Calu3 (cell line): ENCODE data around the gene SLC36A3. TPM values are rescaled to one million over a fixed set of nuclear protein-coding genes. Genes with fewer than 3 reads are reported as not detected.

Source experiments
- BruUV-seq: library from RNA; stranded (reverse); fragments of 400-500 nt; replicated peaks from 2 replicates; lab custom pipeline; 2021; lab: Mats Ljungman, UMichigan
- CTCF ChIA-PET: fragments of 300-600 bp; sonication (Branson Sonifier 250); formaldehyde crosslinking; loops from one replicate; lab custom pipeline; 2022; ENCODE audit warnings: antibody characterized with exemption; lab: Charles Lee
- DNase-seq: peaks from one replicate; pipeline ENCODE4 v3.0.0; 2022
- H3K27ac Mint-ChIP-seq: one replicate; pipeline ENCODE4 v1.8.0; 2022; ENCODE audit warnings: mixed read lengths; ENCODE audit not compliant: unreplicated experiment
- H3K27me3 Mint-ChIP-seq: one replicate; pipeline ENCODE4 v1.8.0; 2022; ENCODE audit warnings: mixed read lengths; ENCODE audit not compliant: unreplicated experiment
- H3K36me3 Mint-ChIP-seq: one replicate; pipeline ENCODE4 v1.8.0; 2022; ENCODE audit warnings: mild to moderate bottlenecking, moderate library complexity, mixed read lengths; ENCODE audit not compliant: insufficient read depth, unreplicated experiment
- H3K4me1 Mint-ChIP-seq: one replicate; pipeline ENCODE4 v1.8.0; 2022; ENCODE audit warnings: mild to moderate bottlenecking, low read depth, mixed read lengths; ENCODE audit not compliant: unreplicated experiment
- H3K4me3 Mint-ChIP-seq: one replicate; pipeline ENCODE4 v1.8.0; 2022; ENCODE audit warnings: mild to moderate bottlenecking, low read depth, moderate library complexity, mixed read lengths; ENCODE audit not compliant: unreplicated experiment
- H3K9me3 Mint-ChIP-seq: one replicate; pipeline ENCODE4 v1.8.0; 2022; ENCODE audit warnings: low read depth, mixed read lengths; ENCODE audit not compliant: unreplicated experiment
- intact Hi-C: fragments of 100-400 bp; cut with micrococcal nuclease; formaldehyde crosslinking; loops from one replicate; pipeline ENCODE4 v1.10.0; 2022; ENCODE audit not compliant: unreplicated experiment
- total RNA-seq: library from RNA; stranded (reverse); gene quantifications from 2 replicates; pipeline ENCODE4 v1.2.3, GENCODE V29; 2022
- TF ChIP-seq, protein P1 (sequence below): fragments of 200-600 bp; IDR thresholded peaks from one replicate; pipeline ENCODE4 v1.8.0; 2022; ENCODE audit warnings: antibody characterized with exemption; ENCODE audit not compliant: unreplicated experiment

The SLC36A3 gene
- total RNA-seq, 1 experiment from 2014 or later: not detected

- Mint-ChIP-seq H3K4me1 (peaks cover 11% of the 10 kb centered on the region), H3K4me3 (peak overlapping the region; percentile 85)
- no TSS peak for BruUV-seq
These were observed 50.0 kb downstream of the SLC36A3 start for GRCh38 chr5:151253605-151253950.

GRCh38 chr5:151252762-151253604 is 50.6 kb downstream of the SLC36A3 start, which contains the start of gene GM2A:
Gene GM2A (plus strand): TSS chr5:151253185. CDS start chr5:151253217, 32 bp downstream.
- CTCF ChIA-PET: interaction anchor here (0.6 to 2.2 kb wide), 19 partner anchors 10 to 1832 kb away, joined by 3 to 10 read pairs (median 4); partner anchors contain the start of genes CCDC69, SLC36A1 and SMIM3
- peak within 1 kb of the TSS; percentile 85 for H3K4me3 Mint-ChIP-seq
- peaks cover 23% of the 10 kb centered on the region for H3K36me3 Mint-ChIP-seq
- peak; percentile 99 for DNase-seq
- peak within 1 kb of the TSS; percentile 71 for H3K27ac Mint-ChIP-seq
- BruUV-seq: TSS peak; percentile 73
- intact Hi-C loops: no loop called here
- TF ChIP-seq, protein P1, sequence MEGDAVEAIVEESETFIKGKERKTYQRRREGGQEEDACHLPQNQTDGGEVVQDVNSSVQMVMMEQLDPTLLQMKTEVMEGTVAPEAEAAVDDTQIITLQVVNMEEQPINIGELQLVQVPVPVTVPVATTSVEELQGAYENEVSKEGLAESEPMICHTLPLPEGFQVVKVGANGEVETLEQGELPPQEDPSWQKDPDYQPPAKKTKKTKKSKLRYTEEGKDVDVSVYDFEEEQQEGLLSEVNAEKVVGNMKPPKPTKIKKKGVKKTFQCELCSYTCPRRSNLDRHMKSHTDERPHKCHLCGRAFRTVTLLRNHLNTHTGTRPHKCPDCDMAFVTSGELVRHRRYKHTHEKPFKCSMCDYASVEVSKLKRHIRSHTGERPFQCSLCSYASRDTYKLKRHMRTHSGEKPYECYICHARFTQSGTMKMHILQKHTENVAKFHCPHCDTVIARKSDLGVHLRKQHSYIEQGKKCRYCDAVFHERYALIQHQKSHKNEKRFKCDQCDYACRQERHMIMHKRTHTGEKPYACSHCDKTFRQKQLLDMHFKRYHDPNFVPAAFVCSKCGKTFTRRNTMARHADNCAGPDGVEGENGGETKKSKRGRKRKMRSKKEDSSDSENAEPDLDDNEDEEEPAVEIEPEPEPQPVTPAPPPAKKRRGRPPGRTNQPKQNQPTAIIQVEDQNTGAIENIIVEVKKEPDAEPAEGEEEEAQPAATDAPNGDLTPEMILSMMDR: no peak
- H3K4me1 Mint-ChIP-seq: peaks cover 11% of the 10 kb centered on the region
- peaks cover 22% of the 10 kb centered on the region for H3K27me3 Mint-ChIP-seq
- no peaks in the 10 kb centered on the region for H3K9me3 Mint-ChIP-seq

More at GRCh38 chr5:151253605-151253950, 50.0 kb downstream of the SLC36A3 start:
- CTCF ChIA-PET: interaction anchor here (1.2 to 2.2 kb wide), 5 partner anchors 12 to 194 kb away, joined by 3 to 10 read pairs (median 7); partner anchors contain the start of gene SLC36A1
- TF ChIP-seq, protein P1: no peak
- Mint-ChIP-seq H3K36me3 (peaks cover 23% of the 10 kb centered on the region), H3K27me3 (peaks cover 16% of the 10 kb centered on the region), H3K9me3 (no peaks in the 10 kb centered on the region), H3K27ac (peak overlapping the region; percentile 60)
- intact Hi-C loops: no loop called here
- DNase-seq: no peak

- no peak for DNase-seq
- intact Hi-C loops: no loop called here
- Mint-ChIP-seq H3K9me3 (no peaks in the 10 kb centered on the region), H3K4me3 (no peak overlapping the region), H3K36me3 (peaks cover 23% of the 10 kb centered on the region), H3K4me1 (peaks cover 11% of the 10 kb centered on the region), H3K27me3 (peaks cover 35% of the 10 kb centered on the region), H3K27ac (no peak overlapping the region)
- no TSS peak for BruUV-seq
- CTCF ChIA-PET: interaction anchor here (0.7 to 1.7 kb wide), 4 partner anchors 13 to 473 kb away, joined by 3 to 7 read pairs (median 5); partner anchors contain the start of gene SMIM3
- TF ChIP-seq, protein P1: no peak
These were observed 51.9 kb downstream of the SLC36A3 start for GRCh38 chr5:151251621-151252020.

- TF ChIP-seq, protein P1: no peak
- H3K9me3 Mint-ChIP-seq: no peaks in the 10 kb centered on the region
- peaks cover 11% of the 10 kb centered on the region for H3K4me1 Mint-ChIP-seq
- no peak for DNase-seq
- CTCF ChIA-PET: no interaction called here
- no peak overlapping the region for H3K27ac Mint-ChIP-seq
- intact Hi-C loops: no loop called here
- BruUV-seq: no TSS peak
- H3K27me3 Mint-ChIP-seq: peaks cover 41% of the 10 kb centered on the region
- no peak overlapping the region for H3K4me3 Mint-ChIP-seq
- H3K36me3 Mint-ChIP-seq: peaks cover 23% of the 10 kb centered on the region
These were observed 52.5 kb downstream of the SLC36A3 start for GRCh38 chr5:151251001-151251551.
